GM19023 (cell line): ENCODE results near the gene SLC7A5.
"Not testable (repeated sequence)": the region's sequence is repeated elsewhere in the genome, so short reads cannot be mapped to it uniquely, and the experiment has no call there.

Source experiments
- ATAC-seq: cut with Tn5 transposase; IDR thresholded peaks from one replicate; pipeline ENCODE4 v1.9.1; 2021; ENCODE audit warnings: mild to moderate bottlenecking, moderate library complexity; ENCODE audit not compliant: unreplicated experiment

The SLC7A5 gene

GRCh38 chr16:87861300-87862099, 7.8 kb downstream of the SLC7A5 start:
- not testable (repeated sequence) for ATAC-seq

GRCh38 chr16:87860553-87861299, 8.6 kb downstream of the SLC7A5 start:
- ATAC-seq: no peak

- not testable (repeated sequence) for ATAC-seq
Observed at GRCh38 chr16:87858151-87858993, 10.9 kb downstream of the SLC7A5 start.

DNA sequence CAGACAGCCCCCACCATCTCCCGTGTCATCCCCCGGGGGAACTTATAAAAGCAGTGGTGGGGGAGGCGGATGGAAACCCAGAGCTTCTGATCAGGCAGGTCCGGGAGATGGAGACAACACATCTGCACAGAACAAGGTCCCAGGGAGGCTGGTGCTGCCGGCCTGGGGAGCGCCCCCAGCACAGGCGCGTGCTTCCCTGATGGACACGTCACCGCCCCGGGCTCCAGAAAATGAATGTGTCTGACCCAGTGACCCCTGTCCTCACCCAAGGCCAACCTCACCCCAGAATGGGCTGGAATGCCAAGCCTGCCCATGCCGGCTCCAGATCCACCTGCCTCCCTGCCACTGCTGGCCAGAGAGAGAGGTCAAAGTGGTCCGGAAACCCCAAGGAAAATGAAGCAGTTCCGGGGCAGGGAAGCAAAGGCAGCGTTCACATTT, 12.5 kb downstream of the SLC7A5 start:
- no peak for ATAC-seq

DNA sequence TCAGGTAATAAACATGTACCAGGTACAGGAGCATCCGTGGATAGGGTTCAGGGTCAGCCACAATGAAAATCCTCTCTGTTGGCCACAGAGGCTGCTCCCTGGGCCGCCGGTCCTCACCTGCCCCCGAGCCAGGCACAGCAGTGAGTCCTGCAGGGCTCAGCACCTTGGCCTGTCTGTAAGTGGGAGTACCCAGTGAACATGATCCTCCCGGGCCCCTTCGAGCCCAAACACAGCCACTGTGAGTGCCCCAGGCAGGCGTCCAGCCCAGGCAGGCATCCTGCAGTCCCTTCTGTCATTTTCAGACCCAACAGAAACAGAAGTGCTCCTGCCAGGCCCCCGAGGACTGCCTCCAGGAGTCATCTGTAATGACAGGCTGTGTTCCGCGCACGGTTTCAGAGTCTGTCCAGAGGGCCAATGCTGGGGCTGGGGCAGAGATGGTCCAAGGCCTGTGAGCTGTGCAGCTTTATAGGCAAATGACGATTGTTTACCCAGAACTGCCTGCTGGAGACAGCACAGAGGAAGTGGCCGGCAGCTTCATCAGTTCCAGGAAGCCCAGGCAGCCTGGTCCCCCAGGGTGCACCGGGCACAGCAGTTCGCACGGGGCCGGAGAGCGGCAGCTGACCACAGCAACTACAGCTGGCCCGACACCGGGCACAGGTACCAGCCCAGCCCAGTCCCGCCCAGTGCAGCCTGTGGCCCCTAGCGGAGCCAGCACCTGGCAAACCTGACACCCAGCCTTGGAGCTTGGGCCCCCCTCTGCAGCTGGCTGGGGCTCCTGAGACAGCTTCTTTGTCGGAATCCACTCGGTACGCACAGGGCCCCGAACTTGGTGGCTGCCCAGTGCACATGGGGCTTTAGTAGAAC, 13.2 kb downstream of the SLC7A5 start:
- no peak for ATAC-seq

DNA sequence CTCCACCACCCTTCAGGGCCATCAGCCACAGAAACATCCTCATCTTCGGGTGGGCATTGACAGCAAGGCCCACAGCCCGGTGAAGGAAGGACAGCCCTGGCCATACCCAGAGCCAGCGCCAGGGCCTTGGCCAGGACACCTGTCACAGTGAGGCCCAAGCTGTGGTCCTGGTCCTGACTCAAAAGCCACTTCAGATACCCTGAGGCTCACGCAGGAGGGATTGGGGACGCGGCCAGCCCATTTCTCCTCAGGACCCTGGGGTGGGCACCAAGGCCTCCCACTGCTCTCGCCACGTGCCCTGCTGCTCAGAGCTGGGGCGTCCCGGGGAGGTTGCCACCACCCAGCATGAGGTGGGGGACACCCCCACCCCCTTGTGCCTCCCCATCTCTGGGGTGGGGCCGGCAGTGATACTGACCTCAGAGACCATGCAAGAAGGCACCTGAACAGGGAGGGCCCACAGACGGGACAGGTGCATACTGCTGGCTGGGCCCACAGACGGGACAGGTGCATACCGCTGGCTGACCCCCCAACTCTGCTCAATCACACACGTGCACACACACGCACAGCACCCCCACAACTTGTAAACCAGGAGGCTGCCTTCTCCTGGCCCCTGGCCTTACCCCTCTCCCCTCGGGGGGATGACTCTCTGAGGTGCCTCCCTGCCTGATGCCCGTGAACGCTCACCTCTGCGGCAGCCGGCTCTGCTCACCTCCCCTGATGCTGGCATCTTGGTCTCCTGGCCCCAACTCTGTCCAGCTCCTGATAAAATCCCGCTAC, 14.2 kb downstream of the SLC7A5 start:
- ATAC-seq: no peak

DNA sequence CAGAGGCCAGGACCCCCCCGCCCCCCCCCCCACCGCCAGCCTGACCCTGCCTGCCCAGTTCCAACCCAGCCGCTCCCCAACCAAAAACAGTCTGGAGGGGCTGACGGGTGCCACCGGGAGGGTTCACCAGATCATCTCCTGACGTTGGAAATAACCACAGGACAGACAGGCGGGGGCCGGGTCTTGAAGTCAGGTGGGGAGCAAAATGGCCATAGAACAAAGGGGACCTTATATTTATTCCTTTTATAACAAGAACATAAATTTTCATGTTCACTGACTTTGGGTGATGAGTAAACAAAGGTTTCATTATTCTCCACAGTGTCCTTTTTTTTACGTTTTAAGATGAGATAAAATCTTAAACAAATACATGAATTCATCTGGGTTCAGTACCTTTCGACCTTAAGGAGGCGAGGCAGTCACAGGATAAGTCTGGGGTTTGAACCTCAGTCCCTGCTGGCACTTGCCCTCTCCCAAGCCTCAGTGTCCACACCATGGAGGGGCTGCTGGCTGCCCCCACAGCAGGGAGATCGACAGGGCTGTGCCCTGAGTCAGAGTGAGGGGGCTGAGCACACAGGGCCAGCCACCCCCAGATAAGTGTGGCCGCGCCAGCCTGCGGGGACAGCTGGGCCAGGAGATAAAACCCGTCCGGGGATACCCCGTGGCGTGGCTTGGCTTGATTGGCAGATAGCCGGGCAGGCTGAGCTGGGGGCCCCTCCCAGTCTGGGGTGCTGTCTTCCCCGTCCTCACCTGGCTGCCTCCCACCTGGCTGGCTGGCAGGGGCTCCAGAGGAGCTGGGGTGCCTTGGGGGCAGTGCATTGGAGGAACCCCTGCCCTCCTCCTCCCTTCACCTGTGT, 15.0 kb downstream of the SLC7A5 start:
- ATAC-seq: no peak

DNA sequence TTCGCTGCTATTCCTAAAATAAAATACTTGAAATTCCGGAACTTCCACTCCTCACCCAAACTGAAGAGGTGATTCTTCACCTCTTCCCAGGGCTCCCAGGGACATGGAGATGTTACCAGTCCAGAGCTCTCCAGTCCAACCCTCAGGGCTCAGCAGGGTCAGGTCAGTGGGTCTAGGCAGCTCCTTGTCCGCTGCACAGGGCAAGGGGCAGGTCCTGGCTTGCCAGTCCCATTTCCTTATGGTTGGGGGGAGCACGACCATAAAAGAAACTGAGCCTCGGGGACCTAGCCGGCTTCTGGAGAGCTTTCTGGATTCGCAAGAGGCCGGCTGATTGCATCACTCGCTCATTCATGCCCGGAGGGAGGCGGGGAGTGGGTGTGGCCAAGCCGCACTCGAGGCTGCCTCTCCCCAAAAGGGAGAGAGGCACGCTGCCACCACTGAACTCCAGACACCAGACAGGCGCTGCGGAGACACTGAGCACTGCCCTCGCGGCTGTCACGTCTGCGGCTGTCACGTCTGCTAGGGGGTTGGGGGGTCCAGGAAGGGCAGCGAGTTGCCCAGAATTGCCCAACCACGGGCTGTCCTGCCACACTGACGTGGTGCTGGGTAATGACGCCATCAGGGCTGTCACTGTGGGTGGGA, 15.8 kb downstream of the SLC7A5 start:
- ATAC-seq: no peak

DNA sequence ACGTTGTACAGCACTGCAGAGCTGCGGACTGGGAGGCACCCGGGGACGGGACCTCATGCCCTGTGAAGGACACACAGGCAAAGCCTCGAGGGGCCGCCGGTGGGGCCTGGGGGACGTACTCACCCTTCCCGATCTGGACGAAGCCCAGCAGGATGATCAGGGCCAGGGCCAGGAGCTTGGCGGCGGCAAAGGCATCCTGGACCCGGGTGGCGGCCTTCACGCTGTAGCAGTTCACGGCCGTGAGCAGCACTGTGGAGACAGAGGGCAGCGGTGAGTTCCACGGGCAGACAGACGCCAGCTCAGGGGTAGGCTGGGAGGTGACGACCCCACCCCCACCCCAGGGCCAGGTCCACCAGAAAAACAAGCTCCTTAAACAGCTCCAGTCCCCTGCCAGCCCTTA, 17.7 kb downstream of the SLC7A5 start:
- no peak for ATAC-seq

GRCh38 chr16:87851141-87851587, 18.1 kb downstream of the SLC7A5 start:
- no peak for ATAC-seq

DNA sequence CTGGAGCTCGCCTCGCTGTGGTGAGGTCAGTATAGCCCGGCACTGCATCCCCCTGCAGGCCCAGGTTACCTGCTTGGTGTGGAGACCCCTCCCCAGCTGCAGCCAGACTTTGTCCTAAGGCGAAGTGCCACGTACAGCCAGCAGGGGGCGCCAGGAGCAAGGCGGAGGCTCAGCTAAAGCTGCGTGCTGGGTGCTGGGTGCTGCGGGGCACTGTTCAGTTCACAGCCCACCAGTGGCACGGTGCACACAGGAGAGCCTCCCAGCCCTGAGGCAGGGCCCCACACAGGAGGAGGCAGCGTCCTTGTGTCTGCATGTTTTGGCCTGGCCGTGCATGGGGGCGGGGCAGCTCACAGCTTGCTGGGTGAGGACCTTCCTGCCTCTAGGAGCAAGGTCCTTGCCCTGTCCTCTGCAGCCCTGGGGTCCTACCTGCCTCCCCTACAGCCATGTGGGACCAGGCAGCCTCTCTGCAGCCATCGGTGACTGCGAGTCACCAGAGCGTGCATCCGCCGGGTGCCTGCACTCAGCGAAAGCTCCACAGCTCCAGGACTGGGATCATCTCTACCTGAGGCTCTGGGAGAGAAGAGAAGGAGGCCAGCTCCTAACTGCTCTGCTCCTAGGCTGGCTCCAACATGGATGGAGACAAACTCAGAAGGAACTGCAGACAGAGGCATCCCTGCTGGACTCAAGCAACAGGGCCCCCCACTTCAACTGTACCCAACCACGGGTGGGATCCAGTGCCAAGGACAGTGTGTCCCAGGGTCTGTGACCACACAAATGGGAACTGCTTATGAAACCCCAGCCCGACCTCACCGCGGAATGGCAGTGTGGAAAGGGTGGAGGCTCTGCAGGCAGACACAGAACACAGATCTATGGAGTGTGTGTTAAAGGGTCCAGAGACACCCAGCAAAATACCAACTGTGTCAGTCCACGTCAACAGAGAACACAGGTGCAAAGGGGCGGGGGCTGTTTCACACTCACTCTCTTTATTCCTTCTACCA, 19.0 kb downstream of the SLC7A5 start:
- ATAC-seq: no peak

GRCh38 chr16:87849419-87850008, 19.8 kb downstream of the SLC7A5 start:
- no peak for ATAC-seq

DNA sequence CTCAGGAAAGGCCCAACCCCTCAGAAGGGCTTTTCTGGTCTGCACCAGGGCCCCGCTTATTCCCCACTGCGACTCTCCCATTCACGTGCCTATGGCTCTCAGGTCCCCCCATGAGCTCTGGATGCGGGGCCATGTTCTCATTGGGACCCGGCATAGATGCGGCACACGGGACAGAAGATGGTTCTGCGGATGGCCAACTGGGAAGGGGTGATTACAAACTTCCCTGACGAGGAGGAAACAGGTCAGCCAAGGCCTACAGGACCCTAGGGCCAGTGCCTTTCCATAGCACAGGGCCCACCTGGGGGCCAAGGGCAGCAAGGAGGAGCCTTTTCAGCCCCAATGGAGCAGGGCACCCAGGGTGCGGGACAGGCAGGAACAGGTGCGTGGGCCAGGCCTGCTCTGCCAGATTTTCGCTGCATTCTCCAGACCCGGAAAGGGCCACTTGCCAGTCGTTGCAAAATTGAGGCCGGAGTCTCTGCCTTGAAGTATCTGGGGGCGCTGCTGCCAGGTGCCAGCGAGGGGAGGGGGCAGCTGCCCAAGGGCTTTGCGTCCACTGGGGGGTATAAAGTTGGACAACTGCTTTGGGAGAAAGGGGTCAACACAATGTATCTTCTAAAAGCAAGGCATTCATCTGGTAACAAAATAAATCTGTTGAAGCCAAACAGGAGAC, 20.5 kb downstream of the SLC7A5 start:
- no peak for ATAC-seq

- no peak for ATAC-seq
Observed at GRCh38 chr16:87847785-87848675, 21.3 kb downstream of the SLC7A5 start.

DNA sequence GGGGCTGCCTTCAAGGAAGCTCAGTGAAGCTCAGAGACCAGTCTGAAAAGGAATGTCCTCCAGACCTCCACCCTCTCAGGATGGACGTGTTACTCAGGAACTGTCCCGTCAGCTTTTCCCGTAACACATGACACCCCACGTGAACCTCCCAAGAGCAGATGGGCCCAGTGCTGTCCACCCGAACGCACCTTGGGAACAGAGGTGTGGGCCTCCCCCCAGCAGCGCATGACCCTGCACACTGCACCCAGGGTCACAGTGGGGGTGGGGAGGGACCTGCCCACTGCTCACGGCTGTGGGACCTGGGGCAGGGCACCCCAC, 21.9 kb downstream of the SLC7A5 start:
- ATAC-seq: no peak
